Left ventricle myocardium inferior (tissue), 1 donor: ENCODE measurements around the gene PNKP. TPM values are rescaled to one million over a fixed set of nuclear protein-coding genes. Genes with fewer than 3 reads are reported as not detected.
A peak's percentile ranks its signal among the peaks of the same experiment; 100 is the strongest.

Experiments used
- DNase-seq: peaks from one replicate; pipeline ENCODE4 v3.0.0-alpha.2; 2020
- H3K27ac ChIP-seq: fragments of 200-600 bp; replicated peaks from 2 replicates; pipeline ENCODE4 v1.8.0; 2021
- H3K27me3 ChIP-seq: fragments of 200-600 bp; 2 replicates; pipeline ENCODE4 v1.8.0; 2021; ENCODE audit warnings: low read depth
- H3K36me3 ChIP-seq: fragments of 200-600 bp; 2 replicates; pipeline ENCODE4 v1.8.0; 2021
- H3K4me1 ChIP-seq: fragments of 200-600 bp; 2 replicates; pipeline ENCODE4 v1.8.0; 2021
- H3K4me3 ChIP-seq: fragments of 200-600 bp; 2 replicates; pipeline ENCODE4 v1.8.0; 2021; ENCODE audit warnings: mild to moderate bottlenecking, moderate library complexity
- H3K9me3 ChIP-seq: fragments of 200-600 bp; replicated peaks from 2 replicates; pipeline ENCODE4 v1.8.0; 2021
- intact Hi-C: fragments of 100-400 bp; cut with micrococcal nuclease; formaldehyde crosslinking; loops from one replicate; pipeline ENCODE4 v1.11.0; 2022
- long read RNA-seq: library from polyadenylated mRNA; unstranded; transcript quantifications from one replicate; pipeline ENCODE4 v2.0.0, GENCODE V29; 2021
- total RNA-seq: library from RNA; stranded (reverse); fragmentation: NEBNext Ultra II Directional; extraction: Animal tissue kit (Norgen Biotek cat#: 25700); gene quantifications from one replicate; pipeline ENCODE4 v1.2.1, GENCODE V29; 2021
- TF ChIP-seq, protein P1 (sequence below): fragments of 200-600 bp; IDR thresholded peaks from 2 replicates; pipeline ENCODE4 v1.8.0; 2021; ENCODE audit warnings: antibody characterized with exemption, mild to moderate bottlenecking, borderline replicate concordance
- donor health status: DM: no; HTN: yes; CAD: no; lungs with severe emphysema.

Gene PNKP
- total RNA-seq, result 45.1 TPM
- long read RNA-seq, transcript PNKP-201 (17 exons, 2,041 nt), result major isoform, 22 of 33 reads
- long read RNA-seq, partial matches to known transcripts, result 2 of 33 reads
- long read RNA-seq, other reads (novel, unspliced or antisense), result 2 of 33 reads

DNA sequence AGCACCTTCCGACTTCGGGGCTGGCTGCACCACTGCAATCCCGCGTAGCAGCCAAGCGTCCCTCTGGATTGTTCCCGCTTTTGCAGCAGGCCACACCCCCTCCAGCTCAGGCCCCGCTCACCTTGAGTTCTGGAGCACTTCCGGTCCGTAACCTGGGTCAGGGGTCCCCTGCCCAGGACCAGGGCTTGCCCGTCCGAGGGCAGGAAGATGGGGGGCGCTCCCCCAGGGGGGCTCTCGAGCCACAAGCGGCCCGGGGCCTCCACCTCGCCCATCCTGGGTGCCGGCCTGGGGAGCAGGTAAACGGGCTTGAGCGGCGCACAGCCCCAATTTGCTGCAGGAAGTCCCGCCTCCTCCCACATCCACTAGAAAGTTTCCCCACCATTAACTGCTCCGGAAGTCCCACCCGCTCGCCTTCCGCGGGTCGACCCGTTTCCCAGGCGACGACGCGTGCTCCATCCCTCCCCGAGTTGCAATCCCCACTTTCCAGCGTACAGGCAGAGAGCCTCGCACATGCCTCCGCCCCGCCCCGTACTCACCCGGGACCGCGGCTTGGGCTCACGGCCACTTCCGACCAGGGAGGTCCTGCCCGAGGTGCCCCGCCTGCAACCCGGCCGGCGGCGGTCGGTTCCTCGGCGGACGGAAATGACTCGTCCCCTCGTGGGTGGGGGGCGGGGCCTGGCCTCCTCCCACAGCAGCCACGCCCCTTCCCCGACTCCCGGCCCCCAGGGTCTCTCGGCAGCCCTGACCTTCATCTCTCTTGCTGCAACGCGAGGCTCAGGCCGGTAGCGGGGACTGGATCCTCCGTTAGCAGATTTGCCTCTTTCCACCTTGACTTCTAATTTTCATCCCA lies at the start of gene PNKP:
Gene PNKP, minus strand, starts transcription at position 644 of the 850 bp plus-strand sequence. Its CDS starts 372 bp downstream, at position 272.
- Histone ChIP-seq H3K36me3 (peaks cover 27% of the 10 kb centered on the region), H3K4me3 (peak within 1 kb of the TSS; percentile 74), H3K9me3 (no peaks in the 10 kb centered on the region), H3K4me1 (peaks cover 72% of the 10 kb centered on the region), H3K27me3 (no peaks in the 10 kb centered on the region), H3K27ac (peak within 1 kb of the TSS; percentile 90)
- intact Hi-C loops, result loop anchor here (5.0 kb wide), 1 partner anchor 50 kb away; the partner anchor contains the start of gene MED25
- DNase-seq, result peak; percentile 91
- TF ChIP-seq, protein P1, sequence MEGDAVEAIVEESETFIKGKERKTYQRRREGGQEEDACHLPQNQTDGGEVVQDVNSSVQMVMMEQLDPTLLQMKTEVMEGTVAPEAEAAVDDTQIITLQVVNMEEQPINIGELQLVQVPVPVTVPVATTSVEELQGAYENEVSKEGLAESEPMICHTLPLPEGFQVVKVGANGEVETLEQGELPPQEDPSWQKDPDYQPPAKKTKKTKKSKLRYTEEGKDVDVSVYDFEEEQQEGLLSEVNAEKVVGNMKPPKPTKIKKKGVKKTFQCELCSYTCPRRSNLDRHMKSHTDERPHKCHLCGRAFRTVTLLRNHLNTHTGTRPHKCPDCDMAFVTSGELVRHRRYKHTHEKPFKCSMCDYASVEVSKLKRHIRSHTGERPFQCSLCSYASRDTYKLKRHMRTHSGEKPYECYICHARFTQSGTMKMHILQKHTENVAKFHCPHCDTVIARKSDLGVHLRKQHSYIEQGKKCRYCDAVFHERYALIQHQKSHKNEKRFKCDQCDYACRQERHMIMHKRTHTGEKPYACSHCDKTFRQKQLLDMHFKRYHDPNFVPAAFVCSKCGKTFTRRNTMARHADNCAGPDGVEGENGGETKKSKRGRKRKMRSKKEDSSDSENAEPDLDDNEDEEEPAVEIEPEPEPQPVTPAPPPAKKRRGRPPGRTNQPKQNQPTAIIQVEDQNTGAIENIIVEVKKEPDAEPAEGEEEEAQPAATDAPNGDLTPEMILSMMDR, result no peak

DNA sequence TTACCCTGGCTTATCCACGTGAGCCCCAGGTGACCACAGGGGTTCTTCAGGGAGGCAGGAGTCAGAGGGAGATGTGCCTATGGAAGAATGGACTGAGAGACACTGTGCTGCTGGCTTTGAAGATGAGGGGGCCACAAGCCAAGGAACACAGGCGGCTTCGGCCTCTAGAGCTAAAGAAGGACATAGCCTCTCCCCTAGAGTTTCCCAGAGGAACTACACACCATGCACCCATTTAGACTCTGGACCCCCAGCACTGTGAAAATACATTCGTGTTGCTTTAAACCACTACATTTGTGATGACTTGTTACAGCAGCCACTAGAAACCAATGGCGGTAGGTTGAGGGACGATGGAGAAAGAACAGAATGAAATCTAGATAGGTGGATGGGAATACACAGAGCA lies 47.9 kb upstream of the PNKP start:
- Histone ChIP-seq H3K4me1 (peaks cover 9% of the 10 kb centered on the region), H3K9me3 (no peaks in the 10 kb centered on the region), H3K27ac (no peak overlapping the region), H3K4me3 (no peak overlapping the region), H3K27me3 (no peaks in the 10 kb centered on the region), H3K36me3 (peaks cover 25% of the 10 kb centered on the region)
- DNase-seq, result no peak
- intact Hi-C loops, result no loop called here
- TF ChIP-seq, protein P1, result no peak

- no peak overlapping the region for H3K4me3 ChIP-seq
- H3K9me3 ChIP-seq, result no peaks in the 10 kb centered on the region
- peaks cover 36% of the 10 kb centered on the region for H3K36me3 ChIP-seq
- no peak for DNase-seq
- TF ChIP-seq, protein P1, result no peak
- no peak overlapping the region for H3K27ac ChIP-seq
- intact Hi-C loops, result no loop called here
- H3K4me1 ChIP-seq, result peaks cover 9% of the 10 kb centered on the region
- H3K27me3 ChIP-seq, result no peaks in the 10 kb centered on the region
Measured at GRCh38 chr19:49913720-49914119, 46.3 kb upstream of the PNKP start.

- no peak for DNase-seq
- TF ChIP-seq, protein P1, result no peak
- Histone ChIP-seq H3K4me1 (peaks cover 9% of the 10 kb centered on the region), H3K27ac (no peak overlapping the region), H3K27me3 (no peaks in the 10 kb centered on the region), H3K4me3 (no peak overlapping the region), H3K36me3 (peaks cover 42% of the 10 kb centered on the region), H3K9me3 (no peaks in the 10 kb centered on the region)
- intact Hi-C loops, result no loop called here
Measured at GRCh38 chr19:49912965-49913685, 45.7 kb upstream of the PNKP start.

- Histone ChIP-seq H3K4me3 (no peak overlapping the region), H3K36me3 (peaks cover 56% of the 10 kb centered on the region), H3K4me1 (peaks cover 9% of the 10 kb centered on the region), H3K27ac (peak overlapping the region; percentile 28), H3K9me3 (no peaks in the 10 kb centered on the region), H3K27me3 (no peaks in the 10 kb centered on the region)
- intact Hi-C loops, result no loop called here
- no peak for DNase-seq
- TF ChIP-seq, protein P1, result no peak
Measured at GRCh38 chr19:49911381-49912145, 44.2 kb upstream of the PNKP start.
